KG1 (cell line): Measurements from ENCODE around the gene RGS10.
"Not testable (repeated sequence)": the region's sequence is repeated elsewhere in the genome, so short reads cannot be mapped to it uniquely, and the experiment has no call there.

Experiments
- DNase-seq: peaks from one replicate; lab custom pipeline; 2025; lab: John Stamatoyannopoulos, UW

RGS10 gene

DNA sequence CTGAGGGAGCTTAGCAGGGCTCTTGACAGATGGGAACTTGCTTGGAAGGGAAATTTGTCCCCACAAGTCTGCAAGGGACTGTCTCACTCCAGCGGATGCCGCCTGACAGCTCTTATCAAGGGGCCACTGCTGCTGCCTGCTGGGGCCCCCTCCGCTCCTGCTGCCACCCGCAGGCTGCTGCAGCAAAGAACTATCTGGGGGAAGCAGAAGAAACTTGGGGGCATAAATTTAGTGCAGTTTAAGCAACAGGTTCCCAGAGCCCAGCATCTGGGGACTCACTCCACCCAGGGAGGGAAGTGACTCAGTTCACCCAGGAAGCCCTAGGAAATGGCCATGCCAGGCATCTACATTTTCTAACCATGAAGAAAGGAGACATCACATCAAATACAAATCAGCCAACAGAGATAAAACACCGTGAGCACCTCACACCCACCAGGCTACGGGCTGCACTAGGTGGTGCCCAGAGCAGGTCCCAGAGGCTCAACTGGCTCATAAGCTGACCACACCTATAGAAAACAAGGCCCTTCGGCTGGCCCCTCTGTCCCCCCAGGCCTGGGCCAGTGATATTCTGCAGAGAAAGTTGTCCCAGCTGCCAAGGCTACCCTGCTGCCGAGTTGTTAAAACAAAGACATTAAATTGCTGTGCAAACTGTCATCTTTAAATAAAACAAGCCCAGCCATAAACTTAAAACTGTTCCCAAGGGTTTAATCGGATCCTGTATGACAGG is 3.7 kb downstream of the RGS10 start:
- no peak for DNase-seq

DNA sequence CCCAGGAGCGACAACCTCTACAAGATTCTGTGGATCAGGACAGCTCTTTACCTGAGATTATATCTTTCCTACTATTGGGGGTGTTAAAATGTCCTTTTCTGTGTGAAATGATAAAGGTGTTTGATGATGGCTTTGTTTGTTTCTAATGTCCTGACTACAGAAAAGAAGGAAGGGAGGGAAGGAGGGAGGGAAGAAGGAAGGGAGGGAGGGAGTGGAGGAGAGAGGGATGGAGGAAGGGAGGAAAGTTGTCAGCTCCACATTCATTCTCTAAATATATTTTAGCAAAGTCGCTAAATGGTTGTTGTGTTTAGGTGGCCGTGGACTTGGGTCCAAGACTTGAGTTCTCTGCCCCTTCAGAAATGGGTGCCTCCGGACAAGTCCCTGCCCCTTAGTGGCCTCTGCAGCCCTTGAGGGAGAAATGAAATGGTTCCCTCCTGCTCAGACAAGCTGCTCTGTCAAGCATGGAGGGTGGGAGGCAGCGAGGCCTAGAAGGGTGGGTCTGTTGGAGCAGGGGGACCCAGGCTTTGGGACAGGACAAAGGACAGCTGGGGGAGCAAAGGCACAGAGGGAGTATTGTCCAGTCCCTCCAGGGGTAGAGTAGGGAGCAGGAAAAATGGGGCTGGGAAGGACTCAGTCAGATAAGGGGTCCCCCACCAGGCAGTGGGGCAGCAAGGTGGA is 4.4 kb downstream of the RGS10 start:
- no peak for DNase-seq

DNA sequence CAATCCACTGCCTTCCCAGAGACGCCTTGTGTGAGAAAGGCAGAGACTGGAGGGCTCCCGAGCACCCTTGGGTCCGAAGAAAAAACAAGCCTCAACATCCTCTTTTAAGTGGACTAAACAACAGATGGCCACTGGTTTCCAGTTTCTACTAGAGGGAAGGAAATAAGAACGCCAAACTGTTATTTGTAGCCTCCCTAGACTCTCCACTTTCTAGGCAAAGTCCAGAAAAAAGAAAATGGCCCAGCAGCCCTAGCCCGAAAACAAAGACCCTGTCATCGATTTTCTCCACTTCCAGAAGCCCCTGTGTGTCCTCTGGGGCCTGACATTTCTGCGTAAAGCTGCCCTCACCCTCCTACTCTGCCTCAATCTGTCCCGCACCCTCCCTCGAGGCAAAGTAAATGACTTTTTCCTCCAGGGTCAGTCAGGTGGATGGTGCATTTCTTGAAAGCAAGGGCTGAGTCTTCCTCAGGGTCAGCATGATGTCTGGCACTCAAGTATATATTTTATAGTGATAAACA is 6.0 kb downstream of the RGS10 start:
- no peak for DNase-seq

DNA sequence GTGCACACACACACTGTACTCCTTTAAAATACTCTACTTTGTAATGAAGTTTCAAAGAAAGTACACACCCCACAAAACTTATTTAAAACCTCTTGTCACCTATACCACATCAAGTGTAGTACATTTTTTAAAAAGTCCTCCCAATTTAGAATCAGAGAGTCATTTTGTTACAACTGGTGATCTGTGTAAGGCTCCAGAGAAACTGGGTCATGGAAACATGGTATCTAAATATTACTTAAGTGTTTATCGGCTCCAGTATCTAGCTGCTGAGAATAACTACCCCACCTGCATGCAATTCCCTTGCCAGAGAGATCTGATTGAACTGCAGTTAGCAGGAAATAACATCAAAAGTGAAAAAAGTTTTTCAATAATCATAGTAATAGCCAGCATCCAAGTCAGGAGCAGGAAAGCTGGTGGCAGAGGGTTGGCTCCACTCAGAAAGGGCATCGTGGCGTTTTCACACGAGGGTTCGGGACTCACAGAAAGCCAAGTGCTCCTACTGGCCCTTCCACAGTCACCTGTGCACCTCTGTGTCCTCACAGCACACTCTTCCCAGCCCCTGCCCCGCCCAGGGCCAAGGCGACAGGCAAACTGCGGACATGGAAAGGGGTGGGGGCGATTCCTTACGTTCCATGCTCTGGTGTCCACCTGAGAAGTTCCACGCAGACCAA is 6.5 kb downstream of the RGS10 start:
- no peak for DNase-seq

DNA sequence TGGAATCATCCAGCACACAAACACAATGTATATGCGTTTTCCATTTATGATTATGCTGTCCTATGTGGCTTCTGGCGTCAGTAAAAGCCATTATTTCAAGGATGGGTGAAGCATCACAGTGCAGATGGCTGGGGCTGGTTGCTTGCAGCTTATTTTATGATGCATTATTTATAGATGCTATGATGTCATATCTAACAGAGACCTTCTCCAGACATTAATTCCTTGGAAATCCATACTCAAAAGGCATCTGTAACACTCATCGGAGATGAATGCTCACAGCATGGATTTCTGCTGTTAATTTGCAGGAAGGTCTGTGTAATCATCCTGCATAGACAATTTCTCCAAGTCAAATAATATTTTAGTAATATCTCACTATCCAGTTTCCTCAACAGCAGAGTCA is 7.2 kb downstream of the RGS10 start:
- DNase-seq, result no peak

DNA sequence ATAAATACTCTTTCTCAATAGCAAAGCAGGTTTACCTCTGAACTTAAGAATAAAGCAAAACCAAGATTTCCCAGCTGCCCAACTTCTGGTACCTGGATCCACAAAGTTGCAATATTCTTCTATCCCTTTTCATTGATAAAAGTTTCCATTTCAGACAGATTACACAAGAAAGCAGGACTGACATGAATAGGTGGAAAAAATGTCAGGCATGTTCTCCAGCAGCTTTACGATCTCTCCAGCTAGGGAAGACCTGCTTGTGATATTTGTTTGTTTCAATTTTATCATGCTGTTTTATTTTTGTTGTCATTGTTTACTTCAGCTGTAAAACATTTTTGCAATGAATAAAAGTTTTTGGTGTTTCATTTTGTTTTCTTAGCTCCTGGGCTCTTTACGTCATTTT is 9.0 kb downstream of the RGS10 start:
- no peak for DNase-seq

DNA sequence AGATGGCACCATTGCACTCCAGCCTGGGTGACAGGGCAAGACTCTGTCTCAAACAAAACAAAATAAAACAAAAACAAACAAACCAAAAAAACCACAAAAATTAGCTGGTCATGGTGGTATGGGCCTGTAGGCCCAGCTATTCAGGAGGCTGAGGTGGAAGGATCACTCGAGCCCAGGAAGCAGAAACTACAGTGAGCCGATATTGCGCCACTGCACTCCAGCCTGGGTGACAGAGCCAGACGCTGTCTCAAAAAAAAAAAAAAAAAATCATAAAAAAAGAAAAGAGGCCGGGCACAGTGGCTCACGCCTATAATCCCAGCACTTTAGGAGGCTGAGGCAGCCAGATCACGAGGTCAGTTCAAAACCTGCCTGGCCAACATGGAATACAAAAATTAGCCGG is 9.7 kb downstream of the RGS10 start:
- DNase-seq, result not testable (repeated sequence)

DNA sequence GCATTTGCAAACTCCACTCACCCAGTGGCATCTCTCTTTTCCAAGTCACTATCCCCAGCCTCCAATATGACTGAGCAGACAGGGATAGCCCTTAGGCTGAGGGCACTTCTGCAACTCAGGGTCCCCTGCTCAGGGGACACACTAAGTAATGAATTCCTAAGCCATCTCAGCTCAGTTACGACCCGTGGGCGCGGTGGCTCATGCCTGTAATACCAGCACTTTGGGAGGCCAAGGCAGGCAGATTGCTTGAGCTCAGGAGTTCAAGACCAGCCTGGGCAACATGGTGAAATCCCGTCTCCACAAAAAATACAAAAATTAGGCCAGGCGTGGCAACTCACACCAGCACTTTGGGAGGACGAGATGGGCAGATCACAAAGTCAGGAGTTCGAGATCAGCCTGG is 10.3 kb downstream of the RGS10 start:
- not testable (repeated sequence) for DNase-seq

DNA sequence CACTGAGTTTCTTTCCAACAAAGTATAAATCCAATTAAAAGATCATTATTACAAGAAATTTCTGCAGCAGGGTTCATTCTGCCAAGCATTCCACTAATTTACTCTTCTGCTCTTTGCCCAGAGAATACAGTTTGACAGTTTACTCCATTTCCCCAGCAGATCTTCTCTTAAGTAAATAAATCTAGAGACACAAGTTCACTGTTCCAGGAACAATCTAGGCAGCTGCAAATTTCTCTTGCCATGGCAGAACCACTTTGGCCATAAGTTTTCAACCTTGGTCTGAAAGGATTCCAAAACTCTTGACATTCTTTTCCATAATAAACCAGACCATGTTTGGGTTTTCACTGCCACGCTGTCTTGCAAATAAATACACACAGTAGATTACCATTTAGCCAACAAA is 11.5 kb downstream of the RGS10 start:
- DNase-seq, result no peak

DNA sequence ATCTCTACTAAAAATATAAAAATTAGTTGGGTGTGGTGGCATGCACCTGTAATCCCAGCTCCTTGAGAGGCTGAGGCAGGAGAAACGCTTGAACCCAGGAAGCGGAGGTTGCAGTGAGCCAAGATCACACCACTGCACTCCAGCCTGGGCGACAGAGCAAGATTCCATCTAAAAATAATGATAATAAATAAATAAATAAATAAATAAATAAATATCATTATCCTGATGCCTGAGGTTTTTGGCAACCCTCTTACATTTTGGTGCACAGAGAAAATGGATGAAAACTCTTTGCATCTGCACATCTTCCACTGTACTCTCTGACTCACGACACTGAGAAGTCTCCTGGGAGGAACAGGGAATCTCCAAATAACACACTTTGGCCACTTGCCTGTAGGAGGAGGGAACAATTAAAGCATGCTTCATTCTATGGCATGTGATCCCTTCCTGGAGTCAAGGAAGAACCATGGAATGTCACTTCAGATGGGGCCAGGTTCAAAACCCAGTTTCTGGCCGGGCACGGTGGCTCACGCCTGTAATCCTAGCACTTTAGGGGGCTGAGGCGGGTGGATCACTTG is 13.8 kb downstream of the RGS10 start:
- not testable (repeated sequence) for DNase-seq

DNA sequence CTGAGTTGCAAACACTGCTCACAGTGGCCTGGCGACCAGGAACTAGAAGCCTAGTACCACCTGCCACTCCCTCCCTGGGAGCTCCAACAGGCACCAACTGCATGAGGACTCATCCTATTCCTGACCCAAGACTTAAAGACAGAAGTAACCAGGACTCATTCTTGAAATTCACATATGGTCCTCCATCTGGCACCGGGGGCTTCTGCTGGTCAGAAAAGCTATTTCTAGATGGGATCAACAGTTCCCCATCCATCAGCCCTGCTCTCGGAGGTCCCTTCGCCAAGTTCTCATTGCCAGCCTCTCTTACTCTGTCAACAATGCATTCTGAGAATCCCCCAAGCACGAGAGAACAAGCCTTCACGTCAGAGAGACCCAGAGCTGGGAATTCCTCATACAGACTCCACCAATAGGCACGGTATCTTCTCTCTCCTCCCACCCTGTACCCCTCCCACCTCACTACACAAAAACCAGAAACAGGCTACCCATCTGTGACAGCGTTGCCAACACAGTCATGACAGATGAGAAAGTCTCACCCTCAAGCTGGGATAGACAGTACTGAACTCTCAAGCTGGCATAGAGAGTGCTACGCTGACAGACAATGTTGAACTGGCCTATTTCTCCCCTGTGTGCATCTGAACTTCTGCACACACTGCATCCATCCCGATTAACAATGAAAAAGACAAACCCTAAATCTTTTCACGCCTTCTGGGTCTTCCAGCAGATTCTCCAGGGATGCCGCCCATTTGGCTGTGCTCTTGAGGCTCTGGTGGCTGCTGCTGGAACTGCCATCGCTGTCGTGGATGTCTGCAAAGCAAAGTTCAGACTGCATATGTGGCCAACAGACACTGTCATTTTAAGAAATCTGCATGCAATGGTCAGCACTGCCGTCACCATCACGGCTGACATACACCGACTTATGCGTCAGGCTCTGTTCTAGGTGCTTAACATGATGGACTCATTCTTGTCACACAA is 15.6 kb downstream of the RGS10 start:
- no peak for DNase-seq

DNA sequence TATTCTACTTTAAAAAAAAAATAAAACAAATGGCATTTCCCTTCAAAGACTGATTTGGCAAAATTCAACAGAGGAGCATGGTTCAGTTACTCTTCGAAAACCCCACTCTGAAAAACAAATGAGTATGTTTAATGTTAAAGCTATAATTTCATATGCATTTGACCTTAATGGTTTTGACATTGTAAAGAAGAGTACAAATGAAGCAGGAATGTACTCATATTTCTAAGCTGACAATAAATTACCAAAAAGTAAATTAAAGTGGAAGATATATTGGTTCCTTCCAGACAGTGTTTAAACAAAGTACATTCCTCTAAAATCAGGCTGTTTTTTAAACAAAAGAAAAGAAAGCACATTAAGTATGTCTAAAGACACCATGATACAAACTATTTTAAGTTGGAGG is 16.4 kb downstream of the RGS10 start:
- DNase-seq, result no peak

DNA sequence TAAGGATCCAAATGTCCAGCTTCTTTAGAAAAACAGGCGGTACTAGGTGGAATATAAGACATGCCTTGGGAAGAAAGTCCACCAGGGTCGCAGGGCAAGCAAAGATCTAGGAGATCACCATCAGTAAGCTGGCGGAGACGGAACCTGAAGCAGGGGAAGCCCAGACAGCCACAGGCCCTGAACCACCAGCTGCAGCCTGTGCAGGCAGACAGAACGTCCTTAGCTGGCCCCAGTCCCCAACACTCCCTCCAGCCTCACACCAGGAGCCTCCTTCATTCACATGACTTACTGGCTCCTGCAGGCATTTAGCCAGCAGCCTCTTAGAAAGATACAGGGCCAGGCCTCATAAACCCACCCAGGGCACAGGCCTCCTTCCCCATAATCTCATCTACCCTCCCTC is 17.4 kb downstream of the RGS10 start:
- DNase-seq, result no peak

DNA sequence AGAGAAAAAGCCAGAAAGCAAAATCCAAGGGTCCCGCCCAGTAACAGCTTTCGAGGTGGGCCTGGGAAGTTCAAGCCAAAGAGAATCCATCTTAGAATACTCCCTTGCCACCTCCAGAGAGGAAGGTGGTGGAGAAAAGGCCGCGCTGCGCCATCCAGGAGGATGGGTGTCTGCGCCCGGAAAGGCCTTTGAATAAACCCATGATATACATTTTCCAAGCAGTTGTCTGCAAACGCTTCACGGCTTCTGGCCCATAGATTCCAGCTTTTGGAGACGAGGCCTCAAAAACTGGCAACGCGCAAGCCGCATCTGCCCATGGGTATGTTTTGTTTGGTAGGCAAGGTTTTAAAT is 17.8 kb downstream of the RGS10 start:
- no peak for DNase-seq

DNA sequence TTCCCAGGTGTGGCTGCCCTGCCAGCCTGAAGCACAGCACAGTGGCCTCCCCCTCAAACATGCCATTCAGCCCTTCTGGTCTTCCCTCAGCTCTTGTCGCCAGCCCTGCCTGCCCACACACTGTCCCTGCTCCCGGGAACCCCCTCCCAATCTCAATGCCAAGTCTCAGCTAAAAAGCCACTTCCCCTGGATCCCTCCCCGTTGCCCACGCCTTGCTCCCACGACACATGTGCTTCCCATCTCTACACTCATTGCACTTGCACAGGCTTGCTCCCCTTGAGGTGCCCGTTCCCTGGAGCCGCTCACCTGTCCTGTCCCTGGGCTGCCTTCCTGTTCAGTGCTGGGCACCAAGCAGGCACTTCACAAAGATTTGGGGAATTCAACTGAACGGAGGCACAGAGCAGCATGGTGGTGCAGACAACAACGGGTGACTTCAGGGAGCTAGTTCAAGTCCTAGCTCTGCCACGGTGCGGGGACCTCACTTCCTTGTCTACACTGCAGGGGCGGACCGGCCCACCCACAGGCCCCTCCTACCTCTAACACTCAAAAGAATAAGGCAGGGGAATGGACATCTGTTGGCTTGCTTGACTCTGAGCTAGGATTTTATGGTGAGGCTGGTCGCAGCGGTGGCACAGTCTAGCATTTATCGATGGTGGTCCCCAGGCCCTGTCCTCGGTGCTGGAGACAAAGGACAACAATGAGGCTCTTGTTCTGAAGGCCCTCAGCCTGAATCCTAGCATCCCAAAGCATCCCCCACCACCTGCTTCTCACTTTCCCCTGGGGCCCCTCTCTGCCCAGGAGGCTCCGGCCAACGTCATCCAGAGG is 18.4 kb downstream of the RGS10 start:
- no peak for DNase-seq

DNA sequence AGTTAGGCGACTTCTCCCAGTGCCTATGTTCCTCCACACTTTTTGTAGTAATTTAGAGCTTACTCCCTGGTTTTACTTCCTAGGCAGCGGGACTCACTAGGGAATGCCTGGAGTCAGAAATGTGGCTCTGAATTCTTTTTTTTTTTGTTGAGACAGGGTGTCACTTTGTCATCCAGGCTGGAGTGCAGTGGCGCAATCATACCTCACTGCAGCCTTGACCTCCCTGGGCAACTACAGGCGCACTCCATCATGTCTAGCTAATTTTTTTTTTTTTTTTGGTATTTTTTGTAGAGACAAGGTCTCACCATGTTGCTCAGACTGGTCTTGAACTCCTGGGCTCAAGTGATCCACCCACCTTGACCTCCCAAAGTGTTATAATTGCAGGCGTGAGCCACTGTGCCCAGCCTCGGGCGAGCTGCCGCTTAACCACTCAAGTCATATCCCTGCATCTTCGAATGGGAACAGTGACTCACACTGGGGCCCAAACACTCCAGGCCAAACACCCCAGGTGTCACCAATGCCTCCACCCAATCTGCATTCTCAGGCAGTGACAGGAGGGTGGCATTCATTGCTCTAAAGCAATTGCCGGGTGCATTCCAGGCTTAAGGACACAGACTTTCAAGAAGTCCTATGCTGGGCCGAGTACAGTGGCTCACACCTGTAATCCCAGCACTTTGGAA is 19.6 kb downstream of the RGS10 start:
- no peak for DNase-seq

DNA sequence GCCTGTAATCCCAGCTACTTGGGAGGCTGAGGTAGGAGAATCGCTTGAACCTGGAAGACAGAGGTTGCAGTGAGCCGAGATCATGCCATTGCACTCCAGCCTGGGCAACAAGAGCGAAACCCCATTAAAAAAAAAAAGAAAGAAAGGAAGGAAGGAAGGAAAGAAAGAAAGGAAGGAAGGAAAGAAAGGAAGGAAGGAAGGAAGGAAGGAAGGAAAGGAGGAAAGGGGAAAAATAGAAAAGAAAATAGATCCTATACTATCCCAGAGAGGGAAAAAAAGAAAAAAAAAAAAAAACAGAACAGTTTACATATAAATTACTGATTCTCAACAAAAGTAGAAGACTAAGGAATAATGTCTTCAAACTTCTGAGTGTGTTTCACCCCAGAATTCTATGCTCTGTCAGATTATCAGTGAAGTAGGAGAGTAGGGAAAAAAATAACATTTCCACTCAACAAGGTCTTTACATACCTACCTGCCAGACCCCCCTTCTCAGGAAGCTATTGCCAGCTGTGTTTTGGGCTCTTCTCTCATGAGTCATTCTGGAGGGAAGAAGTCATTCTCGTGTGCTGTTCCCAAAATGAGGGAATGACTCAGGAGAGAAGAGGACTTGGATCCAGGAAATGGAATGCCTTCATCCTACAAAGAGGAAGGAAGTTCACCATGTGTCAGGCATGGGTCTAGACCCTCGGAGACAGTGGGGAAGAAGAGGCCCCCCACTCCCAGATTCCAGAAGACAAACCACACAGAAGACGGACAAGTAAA is 20.9 kb downstream of the RGS10 start:
- no peak for DNase-seq

DNA sequence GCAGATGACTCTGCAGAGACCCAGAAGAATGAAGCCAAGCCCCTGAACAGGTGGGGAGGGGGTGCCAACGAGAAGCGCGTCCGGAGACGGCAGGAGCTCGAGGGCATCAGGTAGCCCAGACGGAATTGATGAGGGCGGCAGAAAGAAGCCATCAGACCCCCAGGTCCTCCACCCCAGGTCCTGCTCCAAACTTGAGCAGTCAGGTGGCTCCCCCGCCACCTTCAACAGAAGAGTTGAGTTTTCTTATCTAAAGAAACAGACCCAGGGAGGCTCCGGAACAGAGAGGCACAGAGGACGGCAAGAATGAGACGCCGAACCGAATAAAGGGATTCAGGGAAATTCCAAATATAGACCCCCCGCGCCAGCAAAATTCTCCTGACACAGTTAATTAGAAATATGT is 22.2 kb downstream of the RGS10 start:
- no peak for DNase-seq

DNA sequence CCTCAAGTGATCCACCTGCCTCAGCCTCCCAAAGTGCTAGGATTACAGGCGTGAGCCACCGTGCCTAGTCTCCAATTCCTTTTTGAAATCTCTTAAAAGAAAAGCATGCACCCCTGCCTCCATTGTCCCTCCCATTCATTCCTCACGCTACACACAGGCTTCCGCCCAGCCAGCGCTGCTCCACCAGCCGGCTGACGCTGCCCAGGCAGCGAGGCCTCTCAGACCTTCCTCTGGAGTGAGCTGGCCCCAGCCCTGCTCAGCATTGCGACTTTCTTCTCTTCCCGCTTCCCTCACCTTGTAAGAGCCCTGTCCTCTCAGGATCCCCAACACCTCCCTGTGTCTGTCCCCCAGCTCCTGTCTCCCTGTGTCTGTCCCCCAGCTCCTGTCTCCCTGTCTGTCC is 23.6 kb downstream of the RGS10 start:
- DNase-seq, result no peak
